ENCODE measurements around the gene CLCF1.

CLCF1 gene

DNA sequence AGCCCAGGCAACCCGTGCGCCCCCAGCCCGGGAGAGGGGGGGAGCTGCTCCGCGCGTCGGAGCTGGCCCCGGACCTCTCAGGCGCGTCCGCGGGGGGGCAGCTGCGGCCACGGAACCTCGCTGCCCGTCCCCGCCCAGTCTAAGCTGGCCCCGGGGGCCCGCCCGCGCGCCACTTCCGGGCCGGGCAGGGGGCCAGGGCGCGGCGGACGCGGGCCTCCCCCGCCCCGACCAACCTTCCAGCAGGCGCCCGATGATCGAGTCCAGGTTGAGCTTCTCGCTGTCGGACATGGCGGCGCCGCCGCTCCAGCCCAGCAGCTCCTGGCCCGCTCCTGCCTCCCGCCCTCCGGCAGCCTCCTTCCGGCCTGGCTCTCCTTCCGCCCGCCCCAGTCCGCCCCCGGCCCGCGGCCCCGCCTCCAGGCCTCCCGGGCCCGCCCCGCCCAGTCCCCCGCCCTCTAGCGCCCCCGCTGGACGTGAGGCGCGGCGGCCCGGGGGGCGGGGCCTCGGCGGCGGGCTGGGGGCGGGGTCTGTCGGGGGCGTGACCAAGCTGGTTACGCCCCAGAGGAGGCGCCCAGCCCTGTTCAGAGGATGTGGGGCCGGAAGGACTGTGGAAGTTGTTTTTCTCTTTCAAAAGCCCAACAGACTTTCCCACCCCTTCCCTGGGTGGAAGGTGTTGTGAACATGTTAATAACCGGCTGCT lies 28.2 kb upstream of the CLCF1 start, which contains the start of gene PPP1CA:
Gene PPP1CA (minus strand): TSS at position 364 of the 697 bp plus-strand sequence. CDS start 76 bp downstream, at position 288.
- DNase-seq, result peak; percentile 94
- Mint-ChIP-seq H3K27me3 (ENCODE audit: low read depth, poor library complexity) (no peaks in the 10 kb centered on the region), H3K4me3 (peak within 1 kb of the TSS; percentile 85), H3K27ac (no peak within 1 kb of the TSS), H3K9me3 (no peaks in the 10 kb centered on the region), H3K36me3 (ENCODE audit: low read depth) (peaks cover 4% of the 10 kb centered on the region), H3K4me1 (peaks cover 44% of the 10 kb centered on the region)
- TF ChIP-seq, protein P1, sequence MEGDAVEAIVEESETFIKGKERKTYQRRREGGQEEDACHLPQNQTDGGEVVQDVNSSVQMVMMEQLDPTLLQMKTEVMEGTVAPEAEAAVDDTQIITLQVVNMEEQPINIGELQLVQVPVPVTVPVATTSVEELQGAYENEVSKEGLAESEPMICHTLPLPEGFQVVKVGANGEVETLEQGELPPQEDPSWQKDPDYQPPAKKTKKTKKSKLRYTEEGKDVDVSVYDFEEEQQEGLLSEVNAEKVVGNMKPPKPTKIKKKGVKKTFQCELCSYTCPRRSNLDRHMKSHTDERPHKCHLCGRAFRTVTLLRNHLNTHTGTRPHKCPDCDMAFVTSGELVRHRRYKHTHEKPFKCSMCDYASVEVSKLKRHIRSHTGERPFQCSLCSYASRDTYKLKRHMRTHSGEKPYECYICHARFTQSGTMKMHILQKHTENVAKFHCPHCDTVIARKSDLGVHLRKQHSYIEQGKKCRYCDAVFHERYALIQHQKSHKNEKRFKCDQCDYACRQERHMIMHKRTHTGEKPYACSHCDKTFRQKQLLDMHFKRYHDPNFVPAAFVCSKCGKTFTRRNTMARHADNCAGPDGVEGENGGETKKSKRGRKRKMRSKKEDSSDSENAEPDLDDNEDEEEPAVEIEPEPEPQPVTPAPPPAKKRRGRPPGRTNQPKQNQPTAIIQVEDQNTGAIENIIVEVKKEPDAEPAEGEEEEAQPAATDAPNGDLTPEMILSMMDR (IDR thresholded peaks at IDR 0.05), result peak; percentile 23

DNA sequence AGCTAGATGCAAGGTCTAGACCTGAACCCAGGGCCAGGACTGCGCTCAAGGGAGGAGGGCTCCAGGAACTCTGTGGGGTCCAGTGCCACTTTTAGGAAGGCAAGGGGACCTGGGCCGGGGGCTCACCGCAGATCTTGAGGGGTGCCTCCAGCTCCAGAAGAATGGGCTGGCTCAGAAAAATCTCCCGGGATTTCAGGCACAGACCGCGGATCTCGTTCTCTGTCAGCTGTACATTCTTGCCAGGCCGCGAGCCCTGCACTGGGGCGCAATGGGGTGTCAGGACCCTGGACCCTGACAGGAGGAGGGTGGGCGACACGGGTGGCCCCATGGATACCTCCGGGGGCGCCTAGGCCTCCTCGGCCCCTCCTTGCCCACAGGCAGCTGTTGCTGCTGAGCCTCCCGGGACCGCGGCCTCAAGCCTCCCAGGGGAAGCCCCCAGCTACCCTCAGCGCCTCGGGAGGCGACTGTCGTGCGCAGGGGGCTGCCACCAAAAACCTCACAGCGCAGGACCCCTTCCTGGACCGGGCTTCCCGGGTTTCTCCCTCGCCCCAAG lies 27.6 kb upstream of the CLCF1 start:
- no peaks in the 10 kb centered on the region for H3K9me3 Mint-ChIP-seq
- peaks cover 50% of the 10 kb centered on the region for H3K4me1 Mint-ChIP-seq
- H3K27ac Mint-ChIP-seq, result no peak overlapping the region
- H3K4me3 Mint-ChIP-seq, result peak overlapping the region; percentile 85
- TF ChIP-seq, protein P1 (IDR thresholded peaks at IDR 0.05), result no peak
- peaks cover 8% of the 10 kb centered on the region for H3K36me3 Mint-ChIP-seq (ENCODE audit: low read depth)
- H3K27me3 Mint-ChIP-seq (ENCODE audit: low read depth, poor library complexity), result no peaks in the 10 kb centered on the region
- no peak for DNase-seq

DNA sequence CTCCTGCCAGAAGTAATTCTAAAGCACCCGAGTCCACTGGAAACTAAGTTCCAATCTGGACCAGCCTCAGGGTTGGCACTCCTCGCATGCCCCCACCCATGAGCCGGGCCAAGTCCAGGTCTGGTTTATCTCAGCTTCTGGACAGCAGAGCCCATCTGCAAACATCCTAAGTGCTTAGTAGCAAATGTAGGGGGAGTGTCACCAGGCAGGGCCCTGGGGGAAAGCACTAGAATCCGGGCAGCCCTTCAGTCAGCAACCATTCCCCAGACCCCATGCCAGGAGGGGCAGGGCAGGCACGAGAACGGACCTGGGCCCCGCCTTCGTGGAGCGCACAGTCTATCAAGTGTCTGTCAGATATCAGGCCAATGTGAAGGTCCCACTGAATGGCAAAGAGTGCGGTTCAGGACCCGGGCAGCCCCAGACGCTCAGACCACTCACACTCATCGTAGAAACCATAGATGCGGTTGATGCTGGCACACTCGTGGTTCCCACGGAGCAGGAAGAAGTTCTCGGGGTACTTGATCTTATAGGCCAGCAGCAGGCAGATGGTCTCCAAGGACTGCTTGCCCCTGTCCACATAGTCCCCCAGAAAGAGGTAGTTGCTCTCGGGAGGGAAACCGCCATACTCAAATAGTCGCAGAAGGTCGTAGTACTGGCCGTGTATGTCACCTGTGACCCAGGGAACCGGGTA lies 27.0 kb upstream of the CLCF1 start:
- Mint-ChIP-seq H3K27me3 (ENCODE audit: low read depth, poor library complexity) (no peaks in the 10 kb centered on the region), H3K4me3 (peak overlapping the region; percentile 85), H3K4me1 (peaks cover 50% of the 10 kb centered on the region), H3K36me3 (ENCODE audit: low read depth) (peaks cover 8% of the 10 kb centered on the region), H3K9me3 (no peaks in the 10 kb centered on the region), H3K27ac (no peak overlapping the region)
- no peak for DNase-seq
- TF ChIP-seq, protein P1 (IDR thresholded peaks at IDR 0.05), result no peak

DNA sequence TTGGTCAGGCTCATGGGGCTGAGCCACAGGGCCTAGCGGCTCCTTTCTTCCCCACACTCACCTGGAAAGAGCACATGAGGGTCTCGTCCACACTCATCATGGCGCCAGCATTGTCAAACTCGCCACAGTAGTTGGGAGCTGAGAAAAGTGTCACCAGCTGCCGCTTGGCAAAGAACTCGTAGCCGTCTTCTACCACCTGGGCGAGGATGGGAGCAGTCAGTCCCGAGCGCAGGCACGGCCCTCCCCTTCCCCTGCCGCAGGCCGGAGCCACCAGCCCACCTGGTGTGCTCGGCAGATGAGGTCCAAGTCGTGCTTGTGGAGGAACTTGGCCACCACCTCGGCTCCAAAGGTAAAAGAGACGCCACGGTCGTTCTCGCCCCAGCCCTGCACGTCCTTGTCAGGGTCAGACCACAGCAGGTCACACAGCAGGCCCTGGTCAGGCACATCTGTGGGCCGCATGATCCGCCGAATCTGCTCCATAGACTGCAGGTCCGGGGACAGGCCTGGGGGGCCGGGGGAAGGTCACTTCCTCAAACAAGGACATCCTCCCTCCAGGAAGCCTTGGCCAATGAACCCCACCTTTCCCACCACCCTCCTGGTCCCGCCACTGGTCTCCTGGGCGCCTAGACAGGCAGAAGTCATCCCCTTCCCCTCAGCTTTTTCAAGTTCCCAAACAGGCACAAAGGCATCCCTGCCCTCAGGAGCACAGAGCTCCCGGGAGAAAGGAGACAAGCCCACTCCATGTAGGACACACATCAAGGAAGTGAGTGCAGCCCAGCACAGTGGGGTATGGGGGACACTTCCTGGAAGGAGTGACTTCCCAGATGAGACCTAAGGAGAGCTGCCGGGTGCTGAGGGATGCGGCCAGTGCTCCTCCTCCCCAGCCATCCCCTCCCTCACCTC lies 25.5 kb upstream of the CLCF1 start:
- Mint-ChIP-seq H3K27me3 (ENCODE audit: low read depth, poor library complexity) (no peaks in the 10 kb centered on the region), H3K36me3 (ENCODE audit: low read depth) (peaks cover 9% of the 10 kb centered on the region), H3K9me3 (no peaks in the 10 kb centered on the region), H3K4me3 (peak overlapping the region; percentile 58), H3K27ac (peak overlapping the region; percentile 83), H3K4me1 (peaks cover 45% of the 10 kb centered on the region)
- no peak for DNase-seq
- TF ChIP-seq, protein P1 (IDR thresholded peaks at IDR 0.05), result no peak

DNA sequence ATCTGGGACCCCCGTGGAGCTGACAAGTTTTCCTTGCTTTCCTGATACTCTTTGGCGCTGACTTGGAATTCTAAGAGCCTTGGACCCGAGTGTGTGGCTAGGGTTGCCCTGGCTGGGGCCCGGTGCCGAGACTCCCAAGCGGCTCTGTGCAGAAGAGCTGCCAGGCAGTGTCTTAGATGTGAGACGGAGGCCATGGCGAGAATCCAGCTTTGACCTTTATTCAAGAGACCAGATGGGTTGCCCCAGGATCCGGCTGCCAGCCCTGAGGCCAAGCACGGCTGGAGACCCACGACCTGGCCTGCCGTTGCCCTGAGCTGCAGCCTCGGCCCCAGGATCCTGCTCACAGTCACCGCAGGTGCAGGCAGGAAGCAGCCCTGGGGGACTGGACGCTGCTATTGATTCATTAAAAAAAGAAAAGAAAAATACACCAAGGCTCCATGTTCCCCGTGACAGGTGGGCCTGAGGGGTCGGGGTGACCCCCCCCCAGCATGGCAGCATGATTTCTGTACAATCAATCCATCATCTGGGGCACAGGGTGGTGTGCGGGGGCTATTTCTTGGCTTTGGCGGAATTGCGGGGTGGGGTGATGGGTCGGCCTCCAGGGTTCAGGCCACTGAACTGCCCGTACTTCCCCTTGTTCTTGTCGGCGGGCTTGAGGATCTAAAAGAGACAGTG lies 24.7 kb upstream of the CLCF1 start:
- Mint-ChIP-seq H3K4me3 (no peak overlapping the region), H3K4me1 (peaks cover 42% of the 10 kb centered on the region), H3K27me3 (ENCODE audit: low read depth, poor library complexity) (no peaks in the 10 kb centered on the region), H3K27ac (peak overlapping the region; percentile 90), H3K36me3 (ENCODE audit: low read depth) (peaks cover 13% of the 10 kb centered on the region), H3K9me3 (no peaks in the 10 kb centered on the region)
- DNase-seq, result no peak
- TF ChIP-seq, protein P1 (IDR thresholded peaks at IDR 0.05), result no peak

Measured in nephron progenitor cell (in vitro differentiated cells).